HepG2 (cell line): ENCODE data around the gene TRNP1. TPM values are rescaled to one million over a fixed set of nuclear protein-coding genes. Genes with fewer than 3 reads are reported as not detected.

Experiments used
- BRCA1 ChIP-seq: sonication (generic); formaldehyde crosslinking; IDR thresholded peaks from 2 replicates; pipeline ENCODE4 v1.4.0; 2020; ENCODE audit warnings: missing genetic modification reagents
- EZH2 ChIP-seq: conservative IDR thresholded peaks from 2 replicates; pipeline ENCODE4 v1.6.1; 2012; ENCODE audit warnings: mild to moderate bottlenecking, low read depth, low read length, moderate library complexity
- FIP1L1 ChIP-seq: fragments of 200-400 bp; formaldehyde crosslinking; IDR thresholded peaks from 2 replicates; pipeline ENCODE4 v1.6.1; 2018; ENCODE audit warnings: low read depth, mild to moderate bottlenecking, low read length, moderate library complexity, borderline replicate concordance; ENCODE audit not compliant: insufficient read depth
- FOXP1 ChIP-seq, 2 experiments: fragments of 450-650 bp in 1 of 2; IDR thresholded peaks; 2 replicates each; pipeline ENCODE4 v1.6.1; 2017 to 2018; ENCODE audit warnings: antibody characterized with exemption in 1 of 2
- GFI1 ChIP-seq: sonication (generic); formaldehyde crosslinking; IDR thresholded peaks from 2 replicates; pipeline ENCODE4 v1.5.0; 2020; ENCODE audit warnings: missing genetic modification reagents, mild to moderate bottlenecking, borderline replicate concordance
- KAT8 ChIP-seq: IDR thresholded peaks from 2 replicates; pipeline ENCODE4 v1.6.1; 2016; ENCODE audit warnings: missing genetic modification reagents, missing compliant biosample characterization
- MLX ChIP-seq: IDR thresholded peaks from 2 replicates; pipeline ENCODE4 v1.6.1; 2016
- NFKBIZ ChIP-seq: IDR thresholded peaks from 2 replicates; pipeline ENCODE4 v1.6.1; 2018; ENCODE audit warnings: missing genetic modification reagents, missing compliant biosample characterization
- NR2F6 ChIP-seq, 2 experiments: IDR thresholded peaks; 2 replicates each; pipeline ENCODE4 v1.6.1; 2016; ENCODE audit warnings: antibody characterized with exemption in 1 of 2, mild to moderate bottlenecking in 1 of 2
- SKI ChIP-seq: fragments of 450-650 bp; IDR thresholded peaks from one replicate; pipeline ENCODE4 v1.6.1; 2018; ENCODE audit warnings: mild to moderate bottlenecking; ENCODE audit not compliant: partially characterized antibody
- ZBTB1 ChIP-seq: sonication (generic); formaldehyde crosslinking; IDR thresholded peaks from 2 replicates; pipeline ENCODE4 v1.4.0; 2020; ENCODE audit warnings: missing genetic modification reagents, borderline replicate concordance
- ZBTB21 ChIP-seq: sonication (generic); formaldehyde crosslinking; IDR thresholded peaks from 2 replicates; pipeline ENCODE4 v1.4.0; 2020; ENCODE audit warnings: missing genetic modification reagents
- ZC3H4 ChIP-seq: sonication (generic); formaldehyde crosslinking; IDR thresholded peaks from 2 replicates; pipeline ENCODE4 v1.4.0; 2020; ENCODE audit warnings: missing genetic modification reagents, borderline replicate concordance
- ZNF180 ChIP-seq: sonication (generic); formaldehyde crosslinking; IDR thresholded peaks from 2 replicates; pipeline ENCODE4 v1.4.0; 2020; ENCODE audit warnings: low read depth, missing genetic modification reagents, borderline replicate concordance
- ZNF362 ChIP-seq: sonication (generic); formaldehyde crosslinking; IDR thresholded peaks from 2 replicates; pipeline ENCODE4 v1.4.0; 2020; ENCODE audit warnings: missing genetic modification reagents, mild to moderate bottlenecking, borderline replicate concordance
- ZNF547 ChIP-seq: sonication (generic); formaldehyde crosslinking; IDR thresholded peaks from 2 replicates; pipeline ENCODE4 v1.5.1; 2020; ENCODE audit warnings: mild to moderate bottlenecking, missing genetic modification reagents
- ZNF589 ChIP-seq: sonication (generic); formaldehyde crosslinking; conservative IDR thresholded peaks from 2 replicates; pipeline ENCODE4 v1.8.0; 2022; ENCODE audit warnings: mild to moderate bottlenecking, moderate library complexity, missing genetic modification reagents
- ZNF766 ChIP-seq: sonication (generic); formaldehyde crosslinking; IDR thresholded peaks from 2 replicates; pipeline ENCODE4 v1.5.0; 2020; ENCODE audit warnings: missing genetic modification reagents, borderline replicate concordance
- ZNF782 ChIP-seq: sonication (generic); formaldehyde crosslinking; IDR thresholded peaks from 2 replicates; pipeline ENCODE4 v1.4.0; 2020; ENCODE audit warnings: missing genetic modification reagents, mild to moderate bottlenecking, borderline replicate concordance
- ZNF790 ChIP-seq: sonication (generic); formaldehyde crosslinking; IDR thresholded peaks from 2 replicates; pipeline ENCODE4 v1.8.0; 2022; ENCODE audit warnings: missing genetic modification reagents, mild to moderate bottlenecking, borderline replicate concordance
- ZNF850 ChIP-seq: sonication (generic); formaldehyde crosslinking; conservative IDR thresholded peaks from 2 replicates; pipeline ENCODE4 v1.9.0; 2021; ENCODE audit warnings: mild to moderate bottlenecking, missing genetic modification reagents
- polyA plus RNA-seq, 8 experiments: library from polyadenylated mRNA; depleted of rRNA in 3 of 8; stranded (reverse) in 7 of 8; unstranded in 1 of 8; fragments of >200 nt; fragmentation: Illumina TruSeq in 4 of 8; extraction: Trizol in 4 of 8; gene quantifications; 2 replicates each; pipeline versions ENCODE4 v1.2.1 to v1.2.3, GENCODE V29; 2011 to 2016; ENCODE audit warnings: low read depth in 4 of 8, missing spikeins in 1 of 8, mixed read lengths in 1 of 8; ENCODE audit not compliant: insufficient read depth in 1 of 8
- total RNA-seq, 5 experiments: library from RNA; depleted of rRNA; stranded (reverse); fragments of >200 nt; fragmentation: Illumina TruSeq; extraction: Trizol; gene quantifications; 2 replicates each; pipeline ENCODE4 v1.2.3, GENCODE V29; 2016; ENCODE audit warnings: low read depth in 1 of 5
- TF ChIP-seq, protein P1 (sequence below): sonication (generic); formaldehyde crosslinking; IDR thresholded peaks from 2 replicates; pipeline ENCODE4 v1.4.0; 2020; ENCODE audit warnings: missing genetic modification reagents
- TF ChIP-seq, protein P2 (sequence below): fragments of 450-650 bp; IDR thresholded peaks from 2 replicates; pipeline ENCODE4 v1.6.1; 2016

Gene TRNP1
- total and polyA plus RNA-seq, 2 of the 13 experiments (the other 11 are each of a cell fraction or from before 2014, with no cell fraction given), result 42.0 to 158 TPM

DNA sequence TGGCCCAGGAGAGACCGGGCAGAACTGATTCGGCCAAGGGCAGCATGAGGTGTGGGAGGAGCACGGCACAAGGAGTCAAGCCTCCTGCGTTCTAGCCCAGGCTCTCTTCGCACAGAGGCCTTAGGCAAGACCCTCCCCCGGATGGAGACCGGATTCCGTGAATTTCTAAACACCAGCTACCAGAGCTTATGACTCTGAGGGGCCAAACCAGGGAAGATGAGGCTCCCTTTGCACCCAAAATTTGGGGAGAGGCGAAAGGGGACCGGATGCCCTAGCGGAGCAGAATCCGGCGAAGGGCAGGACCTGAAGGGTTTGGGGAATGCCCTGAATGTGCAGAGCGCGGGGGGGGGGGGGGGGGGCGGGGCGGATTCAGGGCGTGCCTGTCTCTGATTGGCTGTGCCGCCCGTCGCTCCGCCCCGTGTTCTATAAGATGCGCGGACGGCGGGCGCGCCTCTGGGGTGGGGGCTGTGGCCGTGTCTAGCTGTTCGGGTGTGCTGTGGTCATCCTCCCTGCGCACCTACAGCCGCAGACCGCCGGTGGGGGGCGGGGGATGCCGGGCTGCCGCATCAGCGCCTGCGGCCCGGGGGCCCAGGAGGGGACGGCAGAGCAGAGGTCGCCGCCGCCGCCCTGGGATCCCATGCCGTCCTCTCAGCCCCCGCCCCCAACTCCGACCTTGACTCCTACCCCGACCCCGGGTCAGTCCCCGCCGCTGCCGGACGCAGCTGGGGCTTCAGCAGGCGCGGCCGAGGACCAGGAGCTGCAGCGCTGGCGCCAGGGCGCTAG, at the start of gene TRNP1 (continued):
- TF ChIP-seq, protein P1, sequence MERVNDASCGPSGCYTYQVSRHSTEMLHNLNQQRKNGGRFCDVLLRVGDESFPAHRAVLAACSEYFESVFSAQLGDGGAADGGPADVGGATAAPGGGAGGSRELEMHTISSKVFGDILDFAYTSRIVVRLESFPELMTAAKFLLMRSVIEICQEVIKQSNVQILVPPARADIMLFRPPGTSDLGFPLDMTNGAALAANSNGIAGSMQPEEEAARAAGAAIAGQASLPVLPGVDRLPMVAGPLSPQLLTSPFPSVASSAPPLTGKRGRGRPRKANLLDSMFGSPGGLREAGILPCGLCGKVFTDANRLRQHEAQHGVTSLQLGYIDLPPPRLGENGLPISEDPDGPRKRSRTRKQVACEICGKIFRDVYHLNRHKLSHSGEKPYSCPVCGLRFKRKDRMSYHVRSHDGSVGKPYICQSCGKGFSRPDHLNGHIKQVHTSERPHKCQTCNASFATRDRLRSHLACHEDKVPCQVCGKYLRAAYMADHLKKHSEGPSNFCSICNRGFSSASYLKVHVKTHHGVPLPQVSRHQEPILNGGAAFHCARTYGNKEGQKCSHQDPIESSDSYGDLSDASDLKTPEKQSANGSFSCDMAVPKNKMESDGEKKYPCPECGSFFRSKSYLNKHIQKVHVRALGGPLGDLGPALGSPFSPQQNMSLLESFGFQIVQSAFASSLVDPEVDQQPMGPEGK, result peak; percentile 98
- TF ChIP-seq ZBTB21 (CRISPR knock-in tag) (peak; percentile 5; the same call in 1 of the 2 replicates), ZNF782 (CRISPR knock-in tag) (no peak), ZNF766 (peak; percentile 96), KAT8 (CRISPR knock-in tag) (peak; percentile 65), FOXP1 (IDR thresholded peaks at IDR 0.05) (no peak), FOXP1 (CRISPR knock-in tag; IDR thresholded peaks at IDR 0.05) (peak; percentile 37; the same call in 1 of the 2 replicates), GFI1 (peak; percentile 86), ZBTB1 (no peak), ZNF362 (CRISPR knock-in tag) (peak; percentile 35; the same call in 1 of the 2 replicates), NR2F6 (IDR thresholded peaks at IDR 0.05) (peak; percentile 63), NR2F6 (CRISPR knock-in tag; IDR thresholded peaks at IDR 0.05) (peak; percentile 89), BRCA1 (CRISPR knock-in tag) (0 out of 2 replicates have a peak, but pooled peaks have one; percentile 75), ZNF547 (CRISPR knock-in tag) (peak; percentile 58), FIP1L1 (no peak), EZH2 (no peak), ZC3H4 (peak; percentile 87; the same call in 1 of the 2 replicates), ZNF850 (CRISPR knock-in tag) (no peak; the same call in 1 of the 2 replicates), NFKBIZ (CRISPR knock-in tag) (0 out of 2 replicates have a peak, but pooled peaks have one; percentile 53), MLX (peak; percentile 39; the same call in 1 of the 2 replicates), ZNF589 (peak; percentile 86; the same call in 1 of the 2 replicates), ZNF790 (CRISPR knock-in tag) (0 out of 2 replicates have a peak, but pooled peaks have one; percentile 62), ZNF180 (CRISPR knock-in tag) (no peak), SKI (peak; percentile 98)
- TF ChIP-seq, protein P2, sequence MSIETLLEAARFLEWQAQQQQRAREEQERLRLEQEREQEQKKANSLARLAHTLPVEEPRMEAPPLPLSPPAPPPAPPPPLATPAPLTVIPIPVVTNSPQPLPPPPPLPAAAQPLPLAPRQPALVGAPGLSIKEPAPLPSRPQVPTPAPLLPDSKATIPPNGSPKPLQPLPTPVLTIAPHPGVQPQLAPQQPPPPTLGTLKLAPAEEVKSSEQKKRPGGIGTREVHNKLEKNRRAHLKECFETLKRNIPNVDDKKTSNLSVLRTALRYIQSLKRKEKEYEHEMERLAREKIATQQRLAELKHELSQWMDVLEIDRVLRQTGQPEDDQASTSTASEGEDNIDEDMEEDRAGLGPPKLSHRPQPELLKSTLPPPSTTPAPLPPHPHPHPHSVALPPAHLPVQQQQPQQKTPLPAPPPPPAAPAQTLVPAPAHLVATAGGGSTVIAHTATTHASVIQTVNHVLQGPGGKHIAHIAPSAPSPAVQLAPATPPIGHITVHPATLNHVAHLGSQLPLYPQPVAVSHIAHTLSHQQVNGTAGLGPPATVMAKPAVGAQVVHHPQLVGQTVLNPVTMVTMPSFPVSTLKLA, result 0 out of 2 replicates have a peak, but pooled peaks have one; percentile 3
